CD4-positive, alpha-beta T cell (primary cell): ENCODE data around the gene PDLIM4. TPM values are rescaled to one million over a fixed set of nuclear protein-coding genes. Genes with fewer than 3 reads are reported as not detected.

Source experiments
- ATAC-seq: fragments of 200-7000 bp; cut with Tn5 transposase; one replicate; pipeline ENCODE4 v1.10.0; 2022; ENCODE audit warnings: mild to moderate bottlenecking; ENCODE audit not compliant: poor library complexity
- CTCF ChIA-PET: fragments of 350-600 bp; sonication (Branson Sonifier 250); formaldehyde crosslinking; loops from one replicate; lab custom pipeline; 2021; ENCODE audit warnings: antibody characterized with exemption, inconsistent platforms; lab: Charles Lee
- POLR2A ChIA-PET: fragments of 350-600 bp; sonication (Branson Sonifier 250); formaldehyde crosslinking; loops from one replicate; lab custom pipeline; 2021; ENCODE audit warnings: antibody characterized with exemption, inconsistent platforms; lab: Charles Lee
- DNase-seq, 14 experiments: peaks; one replicate each; pipeline ENCODE4 v3.0.0-alpha.2; 2013 to 2020; ENCODE audit warnings: mixed read lengths in 2 of 14
- H3K27ac ChIP-seq, 2 donors: one replicate each; pipeline versions ENCODE4 v1.5.1 to v1.7.0; 2013; ENCODE audit warnings: low read length in 2 of 2, low read depth in 1 of 2, mild to moderate bottlenecking in 1 of 2
- H3K27me3 ChIP-seq, 2 experiments: 1 replicate in 1 of 2; 2 replicates in 1 of 2; pipeline versions ENCODE4 v1.6.1 to v1.7.0; 2013; ENCODE audit warnings: low read length in 2 of 2, control low read depth in 1 of 2, mild to moderate bottlenecking in 1 of 2, moderate library complexity in 1 of 2; ENCODE audit not compliant: insufficient read depth in 2 of 2, control insufficient read depth in 1 of 2
- H3K36me3 ChIP-seq: one replicate; pipeline ENCODE4 v1.6.1; 2013; ENCODE audit warnings: low read length, control low read depth; ENCODE audit not compliant: insufficient read depth
- H3K4me1 ChIP-seq: one replicate; pipeline ENCODE4 v1.6.1; 2013; ENCODE audit warnings: low read length, control low read depth; ENCODE audit not compliant: insufficient read depth
- H3K4me3 ChIP-seq: one replicate; pipeline ENCODE4 v1.5.1; 2013; ENCODE audit warnings: mild to moderate bottlenecking, low read length, moderate library complexity
- H3K9me3 ChIP-seq, 2 experiments: 1 replicate in 1 of 2; 2 replicates in 1 of 2; pipeline versions ENCODE4 v1.6.1 to v1.7.0; 2013; ENCODE audit warnings: low read length in 2 of 2, mild to moderate bottlenecking in 2 of 2, control low read depth in 1 of 2, moderate library complexity in 1 of 2; ENCODE audit not compliant: control insufficient read depth in 1 of 2, insufficient read depth in 1 of 2
- H3K27ac Mint-ChIP-seq: one replicate; pipeline ENCODE4 v1.8.0; 2020; ENCODE audit warnings: mixed read lengths
- H3K27me3 Mint-ChIP-seq: one replicate; pipeline ENCODE4 v1.8.0; 2021; ENCODE audit warnings: mixed read lengths
- H3K36me3 Mint-ChIP-seq: one replicate; pipeline ENCODE4 v1.8.0; 2021; ENCODE audit warnings: low read depth, mixed read lengths
- H3K4me1 Mint-ChIP-seq: one replicate; pipeline ENCODE4 v1.8.0; 2021; ENCODE audit warnings: low read depth, mixed read lengths
- H3K4me3 Mint-ChIP-seq: one replicate; pipeline ENCODE4 v1.8.0; 2020; ENCODE audit warnings: mild to moderate bottlenecking, mixed read lengths
- H3K9me3 Mint-ChIP-seq: one replicate; pipeline ENCODE4 v1.8.0; 2020; ENCODE audit warnings: mixed read lengths
- intact Hi-C, 2 experiments: fragments of 100-400 bp; cut with DNase I in 1 of 2; cut with micrococcal nuclease in 1 of 2; formaldehyde crosslinking; loops; one replicate each; pipeline versions ENCODE4 v1.15.1 to v1.9.0; 2023 to 2025; cut with DNase I, micrococcal nuclease
- total RNA-seq, 174 experiments: library from RNA in 2 of 174; stranded (reverse) in 2 of 174; gene quantifications; one replicate each; pipeline ENCODE4 v1.2.3 and lab custom pipeline; 2021 to 2026
- TF ChIP-seq, protein P1 (sequence below): fragments of 200-600 bp; IDR thresholded peaks from one replicate; pipeline ENCODE4 v1.8.0; 2022; ENCODE audit warnings: antibody characterized with exemption, mild to moderate bottlenecking

The PDLIM4 gene
- total RNA-seq, 2 experiments from 2014 or later: not detected

- H3K9me3 Mint-ChIP-seq: no peaks in the 10 kb centered on the region
- intact Hi-C loops: no loop called here
- H3K27me3 Mint-ChIP-seq: no peaks in the 10 kb centered on the region
- no peak for DNase-seq
- no peak overlapping the region for H3K4me3 Mint-ChIP-seq
- H3K27ac ChIP-seq: no peak overlapping the region
- CTCF ChIA-PET: no interaction called here
- H3K4me1 Mint-ChIP-seq: peaks cover 7% of the 10 kb centered on the region
- no peak overlapping the region for H3K4me3 ChIP-seq
- H3K36me3 ChIP-seq: no peaks in the 10 kb centered on the region
- peaks cover 7% of the 10 kb centered on the region for H3K4me1 ChIP-seq
- no peaks in the 10 kb centered on the region for H3K27me3 ChIP-seq
- no peak for ATAC-seq
- H3K9me3 ChIP-seq: peaks cover 0 to 2% of the 10 kb centered on the region in 2 experiments
- TF ChIP-seq, protein P1, sequence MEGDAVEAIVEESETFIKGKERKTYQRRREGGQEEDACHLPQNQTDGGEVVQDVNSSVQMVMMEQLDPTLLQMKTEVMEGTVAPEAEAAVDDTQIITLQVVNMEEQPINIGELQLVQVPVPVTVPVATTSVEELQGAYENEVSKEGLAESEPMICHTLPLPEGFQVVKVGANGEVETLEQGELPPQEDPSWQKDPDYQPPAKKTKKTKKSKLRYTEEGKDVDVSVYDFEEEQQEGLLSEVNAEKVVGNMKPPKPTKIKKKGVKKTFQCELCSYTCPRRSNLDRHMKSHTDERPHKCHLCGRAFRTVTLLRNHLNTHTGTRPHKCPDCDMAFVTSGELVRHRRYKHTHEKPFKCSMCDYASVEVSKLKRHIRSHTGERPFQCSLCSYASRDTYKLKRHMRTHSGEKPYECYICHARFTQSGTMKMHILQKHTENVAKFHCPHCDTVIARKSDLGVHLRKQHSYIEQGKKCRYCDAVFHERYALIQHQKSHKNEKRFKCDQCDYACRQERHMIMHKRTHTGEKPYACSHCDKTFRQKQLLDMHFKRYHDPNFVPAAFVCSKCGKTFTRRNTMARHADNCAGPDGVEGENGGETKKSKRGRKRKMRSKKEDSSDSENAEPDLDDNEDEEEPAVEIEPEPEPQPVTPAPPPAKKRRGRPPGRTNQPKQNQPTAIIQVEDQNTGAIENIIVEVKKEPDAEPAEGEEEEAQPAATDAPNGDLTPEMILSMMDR: no peak
- no peak overlapping the region for H3K27ac Mint-ChIP-seq
- POLR2A ChIA-PET: no interaction called here
- no peaks in the 10 kb centered on the region for H3K36me3 Mint-ChIP-seq
Measured at GRCh38 chr5:132266836-132267160, 9.3 kb downstream of the PDLIM4 start.

DNA sequence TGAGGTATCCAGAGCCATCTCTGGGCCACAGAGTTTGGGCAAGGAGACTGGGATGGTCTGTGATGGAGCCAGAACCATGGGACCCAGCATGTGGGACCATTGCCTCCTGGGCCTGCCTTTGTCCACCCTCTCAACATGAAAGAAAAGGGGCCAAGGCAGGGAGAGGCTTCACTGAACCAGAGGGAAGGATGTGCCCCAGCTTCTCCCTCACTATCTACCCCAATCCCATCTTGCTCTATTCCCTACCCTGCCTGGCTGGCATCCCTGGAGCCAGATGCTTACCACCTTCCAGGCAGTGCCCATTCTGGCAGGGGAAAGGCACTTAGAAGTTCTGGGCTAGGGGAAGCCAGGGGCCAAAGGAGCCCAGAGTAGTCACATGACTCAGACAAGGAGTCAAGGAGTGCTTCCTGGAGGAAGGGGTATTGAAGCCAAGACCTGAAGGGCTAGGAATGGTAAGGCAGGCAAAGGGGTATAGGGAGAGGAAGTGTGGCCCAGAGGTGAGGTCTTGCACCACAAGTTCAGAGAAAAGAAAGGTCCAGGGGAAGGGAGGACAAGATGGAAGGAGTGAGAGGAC lies 9.8 kb downstream of the PDLIM4 start:
- POLR2A ChIA-PET: no interaction called here
- no peaks in the 10 kb centered on the region for H3K9me3 Mint-ChIP-seq
- Histone ChIP-seq H3K36me3 (no peaks in the 10 kb centered on the region), H3K4me3 (no peak overlapping the region), H3K9me3 (peaks cover 0 to 6% of the 10 kb centered on the region in 2 experiments), H3K27me3 (no peaks in the 10 kb centered on the region), H3K4me1 (peaks cover 9% of the 10 kb centered on the region), H3K27ac (no peak overlapping the region)
- peaks cover 9% of the 10 kb centered on the region for H3K4me1 Mint-ChIP-seq
- H3K27me3 Mint-ChIP-seq: peaks cover 3% of the 10 kb centered on the region
- H3K27ac Mint-ChIP-seq: no peak overlapping the region
- CTCF ChIA-PET: no interaction called here
- intact Hi-C loops: no loop called here
- no peaks in the 10 kb centered on the region for H3K36me3 Mint-ChIP-seq
- ATAC-seq (no peak), DNase-seq (no peak)
- no peak overlapping the region for H3K4me3 Mint-ChIP-seq
- TF ChIP-seq, protein P1: no peak

GRCh38 chr5:132267931-132268768 lies 10.7 kb downstream of the PDLIM4 start:
- Histone ChIP-seq H3K9me3 (peaks cover 0 to 6% of the 10 kb centered on the region in 2 experiments), H3K27ac (no peak overlapping the region), H3K27me3 (no peaks in the 10 kb centered on the region), H3K4me1 (peaks cover 15% of the 10 kb centered on the region), H3K4me3 (no peak overlapping the region), H3K36me3 (no peaks in the 10 kb centered on the region)
- Mint-ChIP-seq H3K27me3 (peaks cover 11% of the 10 kb centered on the region), H3K9me3 (no peaks in the 10 kb centered on the region), H3K27ac (no peak overlapping the region), H3K36me3 (no peaks in the 10 kb centered on the region), H3K4me1 (peaks cover 11% of the 10 kb centered on the region), H3K4me3 (no peak overlapping the region)
- CTCF ChIA-PET: no interaction called here
- ATAC-seq (no peak), DNase-seq (no peak)
- intact Hi-C loops: no loop called here
- TF ChIP-seq, protein P1: no peak
- POLR2A ChIA-PET: no interaction called here
